AG09319 (cell line): ENCODE results near the gene SLC24A3.

Experiments
- DNase-seq: peaks from one replicate; pipeline ENCODE4 v3.0.0-alpha.2; 2010; ENCODE audit warnings: low read depth; ENCODE audit errors: extremely low read depth
- CTCF ChIP-seq: IDR thresholded peaks from 2 replicates; pipeline ENCODE4 v1.5.1; 2011; ENCODE audit warnings: low read depth, mild to moderate bottlenecking, inconsistent platforms, low read length, moderate library complexity

SLC24A3 gene

GRCh38 chr20:19351542-19351941 is 139.1 kb downstream of the SLC24A3 start:
- no peak for DNase-seq
- TF ChIP-seq CTCF: no peak

DNA sequence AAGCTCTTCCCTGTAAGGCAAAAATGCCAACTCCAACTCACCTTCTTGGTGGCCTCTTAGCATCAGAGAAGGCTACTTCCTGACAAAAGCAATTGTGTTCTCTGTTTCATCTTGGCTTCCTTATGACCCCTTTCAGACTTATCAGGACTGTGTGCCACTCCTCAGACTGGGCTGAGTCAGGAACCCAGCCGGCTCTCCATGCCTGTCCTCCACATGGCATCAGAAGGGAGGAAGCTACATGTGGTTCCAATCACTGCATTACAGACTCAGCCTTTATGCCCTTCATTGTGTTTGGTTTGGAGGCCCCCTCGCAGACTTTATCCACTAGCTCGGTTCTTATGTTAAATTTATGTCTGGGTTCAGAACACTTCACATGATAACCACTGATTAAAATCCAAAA is 142.5 kb downstream of the SLC24A3 start:
- no peak for TF ChIP-seq CTCF
- no peak for DNase-seq

GRCh38 chr20:19361790-19362189 is 149.3 kb downstream of the SLC24A3 start:
- no peak for TF ChIP-seq CTCF
- no peak for DNase-seq

GRCh38 chr20:19363476-19363875 is 151.0 kb downstream of the SLC24A3 start:
- no peak for DNase-seq
- TF ChIP-seq CTCF: no peak

- no peak for DNase-seq
- no peak for TF ChIP-seq CTCF
Observed at GRCh38 chr20:19367591-19367990, 155.1 kb downstream of the SLC24A3 start.

DNA sequence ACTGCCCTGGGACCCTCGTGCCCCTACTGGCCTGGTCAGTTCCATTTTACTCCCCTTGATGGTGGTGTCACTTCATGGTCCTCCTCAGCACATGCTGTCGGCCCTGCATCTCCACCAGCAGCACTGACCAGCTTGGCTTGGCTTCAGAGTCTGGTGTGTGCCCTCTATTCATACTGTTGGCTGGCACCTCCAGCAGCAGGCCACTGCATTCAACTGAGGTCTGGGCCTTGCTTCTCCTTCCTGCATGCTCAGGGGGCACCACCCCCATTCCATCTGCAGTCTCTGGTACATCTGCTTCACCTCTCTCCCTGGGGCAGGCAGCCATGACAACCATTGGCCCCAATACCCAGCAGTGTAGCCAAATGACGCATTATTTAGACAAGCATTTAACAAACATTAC is 155.9 kb downstream of the SLC24A3 start:
- no peak for TF ChIP-seq CTCF
- no peak for DNase-seq

- no peak for DNase-seq
- no peak for TF ChIP-seq CTCF
Observed at GRCh38 chr20:19370076-19371075, 157.9 kb downstream of the SLC24A3 start.
